Naive thymus-derived CD4-positive, alpha-beta T cell (primary cell): ENCODE results near the gene SS18L1. TPM values are rescaled to one million over a fixed set of nuclear protein-coding genes. Genes with fewer than 3 reads are reported as not detected.
A peak's percentile ranks its signal among the peaks of the same experiment; 100 is the strongest.

Experiments
- ATAC-seq: fragments of 150-1000 bp; cut with Tn5 transposase; 2 replicates; pipeline ENCODE4 v1.10.0; 2021; ENCODE audit warnings: mild to moderate bottlenecking, moderate library complexity
- CTCF ChIA-PET: fragments of 350-600 bp; sonication (Branson Sonifier 250); formaldehyde crosslinking; loops from one replicate; lab custom pipeline; 2021; ENCODE audit warnings: antibody characterized with exemption; lab: Charles Lee
- POLR2A ChIA-PET: fragments of 350-600 bp; sonication (Branson Sonifier 250); formaldehyde crosslinking; loops from one replicate; lab custom pipeline; 2021; ENCODE audit warnings: antibody characterized with exemption, inconsistent platforms; lab: Charles Lee
- DNase-seq, 9 donors: peaks; one replicate each; pipeline versions ENCODE4 v3.0.0 to v3.0.0-alpha.2; 2020 to 2022; ENCODE audit warnings: mixed read lengths in 1 of 9
- H3K27ac ChIP-seq: one replicate; pipeline ENCODE4 v1.7.0; 2013; ENCODE audit warnings: mild to moderate bottlenecking, low read depth, low read length, moderate library complexity
- H3K27me3 ChIP-seq, 2 donors: one replicate each; pipeline ENCODE4 v1.7.0; 2013; ENCODE audit warnings: low read length in 2 of 2, mild to moderate bottlenecking in 2 of 2, moderate library complexity in 2 of 2; ENCODE audit not compliant: control insufficient read depth in 2 of 2, insufficient read depth in 2 of 2
- H3K36me3 ChIP-seq, 3 experiments: 1 replicate in 2 of 3; 2 replicates in 1 of 3; pipeline ENCODE4 v1.7.0; 2013; ENCODE audit warnings: low read length in 3 of 3, mild to moderate bottlenecking in 3 of 3, moderate library complexity in 1 of 3; ENCODE audit not compliant: insufficient read depth in 3 of 3, control insufficient read depth in 2 of 3
- H3K4me1 ChIP-seq, 2 donors: one replicate each; pipeline ENCODE4 v1.7.0; 2013; ENCODE audit warnings: low read length in 2 of 2, mild to moderate bottlenecking in 2 of 2, moderate library complexity in 1 of 2; ENCODE audit not compliant: control insufficient read depth in 2 of 2, insufficient read depth in 2 of 2
- H3K4me3 ChIP-seq: 2 replicates; pipeline ENCODE4 v1.7.0; 2013; ENCODE audit warnings: mild to moderate bottlenecking, low read length
- H3K9me3 ChIP-seq, 3 experiments: 1 replicate in 2 of 3; 2 replicates in 1 of 3; pipeline ENCODE4 v1.7.0; 2013; ENCODE audit warnings: low read length in 3 of 3; ENCODE audit not compliant: control insufficient read depth in 2 of 3
- H3K27ac Mint-ChIP-seq, 9 donors: one replicate each; pipeline ENCODE4 v1.8.0; 2020 to 2022; ENCODE audit warnings: mixed read lengths in 9 of 9, mild to moderate bottlenecking in 8 of 9, moderate library complexity in 5 of 9, inconsistent platforms in 2 of 9
- H3K27me3 Mint-ChIP-seq, 5 donors: one replicate each; pipeline ENCODE4 v1.8.0; 2021 to 2022; ENCODE audit warnings: mixed read lengths in 5 of 5, mild to moderate bottlenecking in 1 of 5
- H3K36me3 Mint-ChIP-seq, 5 donors: one replicate each; pipeline ENCODE4 v1.8.0; 2020 to 2022; ENCODE audit warnings: mixed read lengths in 5 of 5, mild to moderate bottlenecking in 3 of 5, inconsistent platforms in 1 of 5
- H3K4me1 Mint-ChIP-seq, 7 donors: one replicate each; pipeline ENCODE4 v1.8.0; 2020 to 2022; ENCODE audit warnings: mixed read lengths in 7 of 7, mild to moderate bottlenecking in 3 of 7, inconsistent platforms in 1 of 7
- H3K4me3 Mint-ChIP-seq, 10 donors: one replicate each; pipeline ENCODE4 v1.8.0; 2020 to 2022; ENCODE audit warnings: mild to moderate bottlenecking in 10 of 10, mixed read lengths in 10 of 10, moderate library complexity in 6 of 10, inconsistent platforms in 2 of 10
- H3K9me3 Mint-ChIP-seq, 11 donors: one replicate each; pipeline ENCODE4 v1.8.0; 2020 to 2022; ENCODE audit warnings: mixed read lengths in 11 of 11, mild to moderate bottlenecking in 4 of 11, inconsistent platforms in 1 of 11, moderate library complexity in 1 of 11
- intact Hi-C, 2 donors: fragments of 100-400 bp; cut with micrococcal nuclease; formaldehyde crosslinking; loops; one replicate each; pipeline ENCODE4 v1.15.1; 2023
- polyA plus RNA-seq, 2 donors: library from polyadenylated mRNA; unstranded; fragments of 300-500 nt; fragmentation: Illumina TruSeq; gene quantifications; one replicate each; pipeline ENCODE4 v1.2.3, GENCODE V29; 2021
- total RNA-seq, 6 experiments: library from RNA in 5 of 6; stranded (reverse) in 5 of 6; gene quantifications; 1 replicate in 5 of 6; 2 replicates in 1 of 6; pipeline ENCODE4 v1.2.3 and lab custom pipeline; 2021 to 2026

Gene SS18L1
- total and polyA plus RNA-seq, 7 experiments from 2014 or later: 0.47 to 26.7 (median 22.4) TPM

DNA sequence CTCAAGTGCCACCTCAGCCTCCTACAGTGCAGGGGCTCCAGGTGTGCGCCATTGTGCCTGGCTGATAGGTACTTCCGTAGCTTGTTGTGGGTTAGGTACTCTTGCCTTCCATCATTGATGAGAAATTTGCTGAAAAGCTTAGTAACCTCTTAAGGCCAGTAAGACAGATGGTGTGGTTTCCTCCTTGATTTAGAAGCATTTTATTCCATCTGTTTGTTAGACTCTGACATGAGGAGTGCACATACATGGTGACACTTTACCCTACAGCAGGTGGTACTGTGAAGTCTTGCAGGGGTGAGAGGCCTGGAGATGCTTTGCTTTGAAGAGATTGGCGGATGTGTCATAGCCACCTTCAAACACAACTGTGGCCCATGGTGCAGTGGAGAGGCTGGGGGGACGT lies 24.5 kb downstream of the SS18L1 start:
- H3K4me1 ChIP-seq: no peaks in the 10 kb centered on the region
- no peak overlapping the region for H3K4me3 Mint-ChIP-seq
- ChIA-PET POLR2A (no interaction called here), CTCF (no interaction called here)
- peaks cover 0 to 49% (median 0%) of the 10 kb centered on the region in 3 experiments for H3K36me3 ChIP-seq
- H3K4me3 ChIP-seq: no peak overlapping the region
- peaks cover 0 to 11% (median 6%) of the 10 kb centered on the region in 5 donors for H3K36me3 Mint-ChIP-seq
- H3K27me3 ChIP-seq: no peaks in the 10 kb centered on the region
- no peaks in the 10 kb centered on the region for H3K9me3 Mint-ChIP-seq
- H3K27me3 Mint-ChIP-seq: no peaks in the 10 kb centered on the region
- DNase-seq (no peak), ATAC-seq (no peak)
- peak overlapping the region in 1 of 9 donors; percentile 51 for H3K27ac Mint-ChIP-seq
- H3K9me3 ChIP-seq: no peaks in the 10 kb centered on the region
- no peak overlapping the region for H3K27ac ChIP-seq
- intact Hi-C loops: no loop called here
- H3K4me1 Mint-ChIP-seq: no peaks in the 10 kb centered on the region

DNA sequence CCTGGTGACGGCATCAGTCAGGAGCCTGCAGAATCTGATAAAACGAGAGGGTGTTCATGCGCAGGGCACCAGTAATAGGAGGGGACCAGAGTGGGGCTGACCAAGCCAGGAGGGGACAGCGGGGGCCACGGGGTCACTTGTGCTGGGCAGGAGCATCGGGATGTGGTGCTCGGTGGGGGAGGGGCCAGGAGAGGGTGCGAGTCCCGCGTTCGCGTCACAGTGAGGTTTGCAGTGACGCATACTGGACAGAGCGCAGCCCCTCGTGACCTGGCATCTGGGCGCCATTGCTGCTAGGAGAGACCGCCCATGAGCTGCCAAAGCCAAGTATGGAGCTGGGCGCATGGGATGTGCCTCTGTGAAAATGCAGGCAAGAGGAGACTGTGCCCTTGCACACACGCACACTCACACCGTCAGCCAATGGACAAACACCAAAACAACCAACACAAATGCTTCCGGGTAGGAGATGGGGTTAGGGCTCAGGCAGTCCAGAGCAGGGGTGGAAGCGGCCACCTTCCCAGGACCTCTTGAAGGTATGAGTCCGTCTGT lies 25.4 kb downstream of the SS18L1 start:
- H3K4me1 Mint-ChIP-seq: no peaks in the 10 kb centered on the region
- DNase-seq: no peak
- H3K9me3 ChIP-seq: no peaks in the 10 kb centered on the region
- ChIA-PET CTCF (no interaction called here), POLR2A (no interaction called here)
- H3K9me3 Mint-ChIP-seq: no peaks in the 10 kb centered on the region
- H3K27ac Mint-ChIP-seq: no peak overlapping the region
- no peaks in the 10 kb centered on the region for H3K27me3 ChIP-seq
- no peak for ATAC-seq
- H3K27ac ChIP-seq: no peak overlapping the region
- no peak overlapping the region for H3K4me3 ChIP-seq
- no peak overlapping the region for H3K4me3 Mint-ChIP-seq
- no peaks in the 10 kb centered on the region for H3K4me1 ChIP-seq
- no peaks in the 10 kb centered on the region for H3K27me3 Mint-ChIP-seq
- intact Hi-C loops: no loop called here
- H3K36me3 ChIP-seq: peaks cover 0 to 41% (median 0%) of the 10 kb centered on the region in 3 experiments
- H3K36me3 Mint-ChIP-seq: peaks cover under 1 to 11% (median 5%) of the 10 kb centered on the region in 5 donors

DNA sequence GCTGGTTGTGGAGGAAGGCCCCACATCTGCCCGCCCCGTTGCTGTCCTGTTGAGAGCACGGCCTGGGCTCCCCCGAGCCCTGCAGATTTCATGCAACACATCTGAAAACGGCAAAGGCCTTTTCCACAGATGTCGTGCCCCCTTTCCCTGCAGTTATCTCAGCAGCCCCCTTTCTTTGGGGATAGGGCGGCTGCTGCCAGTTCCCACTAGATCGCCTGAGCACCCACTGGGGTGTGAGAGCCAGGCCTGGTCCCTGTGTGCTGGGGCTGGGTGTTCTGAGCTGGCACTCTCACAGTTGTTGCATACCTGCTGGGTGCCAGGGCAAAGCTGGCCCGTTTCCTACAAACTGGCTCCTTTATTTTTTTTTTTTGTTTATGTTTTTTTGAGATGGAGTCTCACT lies 27.0 kb downstream of the SS18L1 start:
- ChIA-PET CTCF (no interaction called here), POLR2A (no interaction called here)
- no peaks in the 10 kb centered on the region for H3K9me3 Mint-ChIP-seq
- Histone ChIP-seq H3K27me3 (no peaks in the 10 kb centered on the region), H3K36me3 (peaks cover 0 to 39% (median 0%) of the 10 kb centered on the region in 3 experiments), H3K4me1 (no peaks in the 10 kb centered on the region), H3K9me3 (no peaks in the 10 kb centered on the region), H3K4me3 (no peak overlapping the region), H3K27ac (no peak overlapping the region)
- ATAC-seq (no peak), DNase-seq (no peak)
- no peak overlapping the region for H3K4me3 Mint-ChIP-seq
- H3K36me3 Mint-ChIP-seq: peaks cover under 1 to 13% (median 9%) of the 10 kb centered on the region in 5 donors
- no peaks in the 10 kb centered on the region for H3K27me3 Mint-ChIP-seq
- no peaks in the 10 kb centered on the region for H3K4me1 Mint-ChIP-seq
- H3K27ac Mint-ChIP-seq: no peak overlapping the region
- intact Hi-C loops: no loop called here

DNA sequence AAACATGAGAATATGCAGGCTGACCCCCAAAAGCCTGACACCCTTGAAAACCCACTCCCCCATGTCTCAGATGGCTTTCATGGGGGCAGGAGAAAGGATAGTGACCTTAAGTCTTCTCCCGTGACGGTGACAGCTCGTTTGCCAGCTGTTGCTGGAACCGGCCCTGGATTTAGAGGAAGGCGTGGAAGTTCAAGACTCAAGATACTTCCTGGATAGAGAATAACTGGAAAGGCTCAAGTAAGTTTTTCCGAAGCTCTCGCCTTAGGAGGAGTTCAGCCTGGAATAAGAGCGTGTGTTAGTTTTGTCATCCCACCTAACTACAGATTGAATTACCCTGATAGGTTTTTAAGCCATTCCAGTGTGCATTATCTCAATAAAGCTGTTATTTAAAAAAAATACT lies 27.7 kb downstream of the SS18L1 start:
- intact Hi-C loops: no loop called here
- no peak overlapping the region for H3K27ac ChIP-seq
- no peaks in the 10 kb centered on the region for H3K4me1 ChIP-seq
- H3K9me3 ChIP-seq: no peaks in the 10 kb centered on the region
- H3K4me1 Mint-ChIP-seq: no peaks in the 10 kb centered on the region
- DNase-seq (no peak), ATAC-seq (no peak)
- H3K4me3 ChIP-seq: no peak overlapping the region
- no peaks in the 10 kb centered on the region for H3K27me3 ChIP-seq
- no peak overlapping the region for H3K4me3 Mint-ChIP-seq
- H3K36me3 Mint-ChIP-seq: peaks cover 0 to 12% (median 8%) of the 10 kb centered on the region in 5 donors
- H3K9me3 Mint-ChIP-seq: no peaks in the 10 kb centered on the region
- H3K36me3 ChIP-seq: peaks cover 0 to 32% (median 0%) of the 10 kb centered on the region in 3 experiments
- H3K27me3 Mint-ChIP-seq: no peaks in the 10 kb centered on the region
- ChIA-PET CTCF (no interaction called here), POLR2A (no interaction called here)
- no peak overlapping the region for H3K27ac Mint-ChIP-seq

DNA sequence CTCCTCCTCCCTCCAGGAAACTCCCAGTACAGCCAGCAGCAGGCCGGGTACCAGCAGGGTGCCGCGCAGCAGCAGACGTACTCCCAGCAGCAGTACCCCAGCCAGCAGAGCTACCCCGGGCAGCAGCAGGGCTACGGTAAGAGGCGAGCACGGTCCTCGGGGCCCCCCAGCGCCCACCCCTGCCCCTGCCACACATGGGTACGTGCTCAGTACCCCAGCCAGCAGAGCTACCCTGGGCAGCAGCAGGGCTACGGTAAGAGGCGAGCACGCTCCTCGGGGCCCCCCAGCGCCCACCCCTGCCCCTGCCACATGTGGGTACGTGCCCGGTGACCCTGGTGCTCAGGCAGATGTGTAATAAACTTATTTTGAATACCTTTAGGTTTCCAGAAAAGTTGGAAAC lies 29.1 kb downstream of the SS18L1 start:
- Mint-ChIP-seq H3K36me3 (peaks cover 0 to 10% (median 4%) of the 10 kb centered on the region in 5 donors), H3K27ac (no peak overlapping the region)

DNA sequence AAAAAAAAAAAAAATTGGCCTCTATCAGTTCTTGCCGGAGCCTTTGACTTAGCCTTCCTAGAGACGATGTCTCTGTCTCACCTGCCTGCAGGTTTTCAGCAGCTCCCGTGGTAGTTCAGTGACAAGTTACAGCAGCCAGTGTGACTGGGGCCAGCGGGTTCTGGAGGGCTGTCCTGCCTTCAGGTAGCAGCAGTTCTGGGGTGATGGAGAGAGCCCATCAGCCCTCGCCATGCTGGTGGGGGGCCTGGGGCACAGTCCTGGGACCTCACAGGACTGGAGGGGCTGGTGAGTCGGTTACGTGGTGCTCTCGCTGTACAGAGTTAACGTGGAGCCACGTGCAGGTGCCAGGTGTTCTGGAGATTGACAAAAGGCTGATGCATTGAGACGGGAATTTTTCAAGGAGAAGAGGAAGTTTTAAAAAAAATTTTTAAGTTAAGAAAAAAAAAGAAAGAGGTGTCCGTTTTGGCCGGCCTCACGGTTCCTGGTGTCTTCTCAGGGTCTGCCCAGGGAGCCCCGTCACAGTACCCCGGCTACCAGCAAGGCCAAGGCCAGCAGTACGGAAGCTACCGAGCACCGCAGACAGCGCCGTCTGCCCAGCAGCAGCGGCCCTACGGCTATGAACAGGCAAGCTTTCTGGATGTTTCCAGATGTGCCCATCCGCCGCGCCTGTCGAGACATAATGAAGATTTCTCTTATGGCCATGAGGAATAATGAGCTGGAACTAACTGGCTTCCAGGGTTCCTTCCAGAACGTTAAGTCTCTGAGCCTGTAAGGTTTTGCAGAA lies 30.6 kb downstream of the SS18L1 start:
- H3K36me3 Mint-ChIP-seq: peaks cover 0 to 10% (median 3%) of the 10 kb centered on the region in 5 donors
- ATAC-seq (no peak), DNase-seq (no peak)
- ChIA-PET CTCF (no interaction called here), POLR2A (no interaction called here)
- no peaks in the 10 kb centered on the region for H3K9me3 Mint-ChIP-seq
- no peak overlapping the region for H3K27ac ChIP-seq
- H3K36me3 ChIP-seq: peaks cover 0 to 27% (median 0%) of the 10 kb centered on the region in 3 experiments
- no peaks in the 10 kb centered on the region for H3K27me3 ChIP-seq
- H3K27me3 Mint-ChIP-seq: no peaks in the 10 kb centered on the region
- no peaks in the 10 kb centered on the region for H3K4me1 ChIP-seq
- no peaks in the 10 kb centered on the region for H3K9me3 ChIP-seq
- no peak overlapping the region for H3K27ac Mint-ChIP-seq
- no peaks in the 10 kb centered on the region for H3K4me1 Mint-ChIP-seq
- no peak overlapping the region for H3K4me3 ChIP-seq
- intact Hi-C loops: no loop called here
- H3K4me3 Mint-ChIP-seq: no peak overlapping the region

More for the DNA sequence above, 29.1 kb downstream of the SS18L1 start:
- POLR2A ChIA-PET: no interaction called here
- Histone ChIP-seq H3K9me3 (no peaks in the 10 kb centered on the region), H3K27me3 (no peaks in the 10 kb centered on the region), H3K27ac (no peak overlapping the region), H3K36me3 (peaks cover 0 to 30% (median 0%) of the 10 kb centered on the region in 3 experiments), H3K4me3 (no peak overlapping the region), H3K4me1 (no peaks in the 10 kb centered on the region)
- Mint-ChIP-seq H3K9me3 (no peaks in the 10 kb centered on the region), H3K4me3 (no peak overlapping the region), H3K4me1 (no peaks in the 10 kb centered on the region), H3K27me3 (no peaks in the 10 kb centered on the region)
- intact Hi-C loops: no loop called here
- ATAC-seq: no peak
- CTCF ChIA-PET: no interaction called here
- DNase-seq: no peak
